ENCODE results near the gene FAM187B.

The FAM187B gene

GRCh38 chr19:35208121-35208520, 20.4 kb downstream of the FAM187B start:
- Histone ChIP-seq H3K4me3 (ENCODE audit: low read depth, low read length) (no peak overlapping the region), H3K4me1 (ENCODE audit: control insufficient read depth, insufficient read depth, low read length) (no peaks in the 10 kb centered on the region), H3K36me3 (ENCODE audit: control insufficient read depth in 2 of 2, insufficient read depth in 1 of 2, low read length in 2 of 2) (peaks cover 0 to 5% of the 10 kb centered on the region in 2 experiments; a peak in 1 of 3 replicates), H3K9me3 (ENCODE audit: control insufficient read depth, insufficient read depth, low read depth, low read length) (no peaks in the 10 kb centered on the region), H3K27ac (ENCODE audit: extremely low read depth, low read depth, low read length) (no peak overlapping the region)
- no peak for TF ChIP-seq ZNF692 (tag by site-specific recombination; IDR thresholded peaks at IDR 0.05)
- no peak for TF ChIP-seq PRDM6 (tag by site-specific recombination; IDR thresholded peaks at IDR 0.05)
- peak; percentile 95 for TF ChIP-seq ZNF280D (tag by site-specific recombination; IDR thresholded peaks at IDR 0.05)
- TF ChIP-seq PRDM2 (tag by site-specific recombination; IDR thresholded peaks at IDR 0.05; ENCODE audit: borderline replicate concordance), result no peak
- TF ChIP-seq ZNF580 (tag by site-specific recombination; IDR thresholded peaks at IDR 0.05), result peak; percentile 69
- no peak for TF ChIP-seq ZFP69B (tag by site-specific recombination; IDR thresholded peaks at IDR 0.05)
- TF ChIP-seq ZNF341 (tag by site-specific recombination; IDR thresholded peaks at IDR 0.05; ENCODE audit: low read depth), result no peak
- TF ChIP-seq ZNF654 (tag by site-specific recombination; IDR thresholded peaks at IDR 0.05; ENCODE audit: low read depth), result no peak
- CTCF ChIA-PET, result no interaction called here
- POLR2A ChIA-PET, result no interaction called here

GRCh38 chr19:35207391-35207871, 21.1 kb downstream of the FAM187B start:
- TF ChIP-seq ZNF677 (tag by site-specific recombination; IDR thresholded peaks at IDR 0.05) (no peak), ZNF654 (tag by site-specific recombination; IDR thresholded peaks at IDR 0.05; ENCODE audit: low read depth) (no peak), ZNF311 (tag by site-specific recombination; IDR thresholded peaks at IDR 0.05; ENCODE audit: borderline replicate concordance) (no peak), ZNF670 (tag by site-specific recombination; IDR thresholded peaks at IDR 0.05; ENCODE audit: low read depth) (no peak), ZNF707 (tag by site-specific recombination; IDR thresholded peaks at IDR 0.05) (no peak), ZNF777 (tag by site-specific recombination; IDR thresholded peaks at IDR 0.05; ENCODE audit: borderline replicate concordance) (no peak), ZNF132 (tag by site-specific recombination; IDR thresholded peaks at IDR 0.05; ENCODE audit: borderline replicate concordance) (no peak), ZNF692 (tag by site-specific recombination; IDR thresholded peaks at IDR 0.05) (no peak), KLF17 (tag by site-specific recombination; IDR thresholded peaks at IDR 0.05) (no peak), ZNF350 (tag by site-specific recombination; IDR thresholded peaks at IDR 0.05) (no peak), ZBTB1 (tag by site-specific recombination; IDR thresholded peaks at IDR 0.05) (no peak), ZNF792 (tag by site-specific recombination; IDR thresholded peaks at IDR 0.05) (no peak)
- Histone ChIP-seq H3K27ac (ENCODE audit: extremely low read depth, low read depth, low read length) (no peak overlapping the region), H3K4me3 (ENCODE audit: low read depth, low read length) (no peak overlapping the region), H3K9me3 (ENCODE audit: control insufficient read depth, insufficient read depth, low read depth, low read length) (no peaks in the 10 kb centered on the region), H3K4me1 (ENCODE audit: control insufficient read depth, insufficient read depth, low read length) (no peaks in the 10 kb centered on the region), H3K36me3 (ENCODE audit: control insufficient read depth in 2 of 2, insufficient read depth in 1 of 2, low read length in 2 of 2) (peaks cover 0 to 5% of the 10 kb centered on the region in 2 experiments; a peak in 1 of 3 replicates)
- POLR2A ChIA-PET, result no interaction called here
- CTCF ChIA-PET, result no interaction called here
